Hematopoietic multipotent progenitor cell treated with erythropoietin and hydrocortisone succinate and interleukin-3 and kit ligand, for 17 days (in vitro differentiated cells): ENCODE results near the gene ACTN4.

Experiments used
- DNase-seq: peaks from one replicate; pipeline ENCODE4 v3.0.0-alpha.2; 2015; ENCODE audit warnings: low spot score

Gene ACTN4

DNA sequence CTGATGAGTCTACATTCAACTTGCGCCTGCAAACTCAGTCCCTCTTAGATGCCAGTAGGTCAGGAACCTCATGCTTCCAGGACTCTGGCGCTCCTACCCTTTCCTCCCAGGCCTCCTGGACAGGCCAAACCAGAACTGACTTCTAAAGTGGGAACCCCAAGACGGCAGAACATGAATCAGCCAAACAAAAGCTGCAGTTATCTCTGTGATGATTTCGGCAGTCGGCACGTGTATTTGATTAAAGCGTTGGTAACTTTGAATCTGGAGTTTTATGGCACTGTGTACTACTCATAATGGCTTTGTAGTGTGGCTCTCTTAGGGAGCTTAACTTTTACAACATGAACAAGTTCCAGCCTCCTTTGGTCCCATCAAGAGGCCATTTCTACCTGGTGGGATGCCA lies 13.7 kb downstream of the ACTN4 start:
- no peak for DNase-seq

- DNase-seq, result no peak
These were observed 14.5 kb downstream of the ACTN4 start for GRCh38 chr19:38661996-38662395.

- DNase-seq, result no peak
These were observed 15.2 kb downstream of the ACTN4 start for GRCh38 chr19:38662537-38663155.

DNA sequence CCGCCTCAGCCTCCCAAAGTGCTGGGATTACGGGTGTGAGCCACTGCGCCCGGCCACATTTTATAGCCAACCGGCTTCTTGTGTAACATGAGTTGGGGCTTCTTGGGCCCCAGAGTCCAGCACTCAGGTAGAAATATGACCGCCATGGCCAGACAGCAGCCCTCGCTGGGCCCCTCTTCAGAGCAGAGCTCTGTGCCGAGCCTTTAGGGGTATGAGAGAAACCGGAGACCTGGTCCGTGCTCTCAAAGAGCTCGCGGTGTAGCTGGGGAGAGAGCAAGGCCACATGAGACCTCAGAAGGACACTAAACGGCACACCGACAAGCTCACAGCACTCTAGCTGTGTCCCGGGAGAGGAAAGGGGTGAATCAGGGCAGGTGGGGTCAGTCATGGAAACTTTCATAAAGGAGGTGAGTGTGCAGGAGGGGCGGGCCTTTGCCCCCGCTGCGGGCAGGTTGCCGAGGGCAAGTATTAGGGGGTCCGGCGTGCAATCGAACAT lies 15.8 kb downstream of the ACTN4 start:
- DNase-seq, result no peak

DNA sequence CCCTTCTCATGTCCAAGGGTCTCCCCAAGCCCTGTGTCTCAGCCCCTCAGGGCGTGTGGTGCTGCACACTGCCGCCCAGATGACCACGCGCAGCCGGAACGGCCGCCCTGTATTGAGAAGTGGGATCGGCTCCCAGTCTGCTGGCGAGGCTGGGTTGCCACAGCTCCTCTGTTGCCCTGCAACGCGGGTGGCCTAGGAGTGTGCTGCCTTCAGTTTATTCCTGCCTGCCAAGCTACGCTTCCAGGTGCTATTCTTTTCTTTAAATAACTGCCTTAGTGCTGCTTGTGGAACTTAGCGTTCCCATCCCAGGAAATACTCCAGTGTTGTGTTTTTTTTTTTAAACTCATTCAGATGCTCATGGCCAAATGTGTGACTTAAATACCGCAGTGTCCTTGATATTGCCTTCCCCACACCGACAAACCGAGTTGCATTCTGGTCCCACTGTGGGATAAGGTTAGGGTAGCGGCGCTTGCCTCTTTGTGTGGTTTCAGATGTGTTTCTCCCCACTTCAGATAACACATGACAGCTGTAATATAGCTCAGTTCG lies 16.6 kb downstream of the ACTN4 start:
- no peak for DNase-seq

- peak; percentile 69 for DNase-seq
These were observed 17.2 kb downstream of the ACTN4 start for GRCh38 chr19:38664503-38665211.

DNA sequence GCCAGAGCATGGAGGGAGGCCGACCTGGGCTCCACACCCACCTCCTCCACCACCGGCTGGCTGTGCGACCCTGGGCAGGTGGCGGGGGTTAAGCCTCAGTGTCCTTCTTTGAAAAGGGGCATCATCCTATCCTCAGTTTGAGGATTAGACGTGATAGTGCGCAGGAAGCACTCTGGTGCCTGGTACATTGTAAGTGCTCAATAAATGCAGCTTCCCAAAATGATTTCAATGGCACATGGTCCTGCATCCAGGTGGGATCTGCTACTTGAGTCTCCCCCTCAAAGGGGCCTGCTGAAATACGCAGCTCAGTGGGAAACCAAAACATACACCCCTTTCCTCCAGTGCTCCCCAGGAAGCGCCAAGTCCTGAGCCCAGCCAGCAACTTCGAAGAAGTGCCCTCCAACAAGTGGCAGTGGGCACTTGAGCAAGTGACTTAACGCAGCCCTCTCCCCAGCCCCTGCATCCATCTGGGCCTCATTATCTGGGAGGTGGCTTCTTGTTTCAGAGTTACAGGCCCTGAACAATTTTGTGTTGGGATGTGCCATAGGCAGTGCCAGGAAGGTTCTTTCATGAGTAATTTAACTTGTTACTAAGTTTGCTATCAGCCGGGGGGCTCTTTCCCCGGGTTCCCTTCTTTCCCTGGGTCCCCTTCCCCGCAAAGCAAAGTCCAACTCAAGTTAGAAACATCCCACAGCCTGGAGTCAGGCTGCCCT lies 17.9 kb downstream of the ACTN4 start:
- no peak for DNase-seq

GRCh38 chr19:38665950-38666662 lies 18.7 kb downstream of the ACTN4 start:
- DNase-seq, result no peak

GRCh38 chr19:38666663-38667511 lies 19.4 kb downstream of the ACTN4 start:
- no peak for DNase-seq

DNA sequence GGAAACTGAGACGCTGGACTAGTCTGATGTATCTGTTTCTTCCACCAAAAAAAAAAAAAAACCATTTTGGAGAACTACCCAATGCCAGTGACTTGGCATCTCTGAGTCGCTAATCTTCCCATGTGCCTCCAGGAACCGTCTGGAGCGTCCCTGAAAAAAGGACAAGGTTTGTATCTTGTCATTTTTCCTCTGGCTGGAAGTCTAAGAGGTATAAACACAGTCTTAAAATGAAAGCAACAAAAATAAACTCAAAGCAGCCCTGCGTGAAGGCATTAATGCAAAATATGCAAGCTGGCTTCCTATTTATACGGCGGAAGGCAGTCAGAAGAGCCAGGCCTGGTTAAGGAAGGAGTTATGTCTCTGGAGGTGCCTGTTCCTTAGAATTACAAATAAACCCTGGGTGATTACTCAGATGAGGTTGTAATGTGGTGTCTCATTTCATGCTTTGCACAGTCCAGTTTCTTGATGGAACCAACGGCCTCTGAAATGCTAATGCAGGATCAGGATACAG lies 20.3 kb downstream of the ACTN4 start:
- peak; percentile 65 for DNase-seq

- no peak for DNase-seq
These were observed 22.1 kb downstream of the ACTN4 start for GRCh38 chr19:38669552-38669951.

- DNase-seq, result no peak
These were observed 23.5 kb downstream of the ACTN4 start for GRCh38 chr19:38670921-38671398.

DNA sequence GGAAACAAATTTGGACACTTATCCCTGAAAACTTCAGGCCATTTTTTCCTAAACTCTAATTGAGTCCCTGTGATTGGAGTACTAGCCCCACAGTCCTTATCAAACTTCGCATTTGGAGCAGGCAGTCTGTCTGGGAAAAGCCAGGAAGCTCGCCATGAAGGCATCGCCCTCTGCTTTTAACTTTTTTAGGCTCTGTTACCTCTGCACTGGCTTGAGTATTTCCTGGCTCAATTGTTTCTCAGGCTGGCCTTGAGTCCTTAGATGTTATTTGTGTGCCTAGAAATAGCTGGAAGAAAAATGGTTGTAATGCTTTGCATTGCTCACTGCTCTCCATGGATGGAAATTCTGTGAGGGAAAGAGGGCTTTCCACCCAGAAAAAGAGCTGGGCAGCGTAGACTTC lies 24.2 kb downstream of the ACTN4 start:
- DNase-seq, result no peak

DNA sequence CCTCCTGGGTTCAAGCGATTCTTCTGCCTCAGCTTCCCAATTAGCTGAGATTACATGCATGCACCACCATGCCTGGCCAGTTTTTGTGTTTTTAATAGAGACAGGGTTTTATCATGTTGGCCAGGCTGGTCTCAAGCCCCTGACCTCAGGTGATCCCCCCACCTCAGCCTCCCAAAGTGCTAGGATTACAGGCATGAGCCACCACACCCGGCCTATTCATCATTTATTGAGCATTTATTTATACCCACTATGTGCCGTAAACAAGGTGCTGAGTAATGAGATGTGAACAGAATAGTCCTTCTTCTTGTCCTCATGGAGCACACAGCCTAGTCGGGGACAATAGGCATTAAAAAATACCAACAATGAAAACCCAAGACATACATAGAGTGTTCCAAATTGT lies 25.6 kb downstream of the ACTN4 start:
- no peak for DNase-seq

- DNase-seq, result no peak
These were observed 27.1 kb downstream of the ACTN4 start for GRCh38 chr19:38674388-38675171.

DNA sequence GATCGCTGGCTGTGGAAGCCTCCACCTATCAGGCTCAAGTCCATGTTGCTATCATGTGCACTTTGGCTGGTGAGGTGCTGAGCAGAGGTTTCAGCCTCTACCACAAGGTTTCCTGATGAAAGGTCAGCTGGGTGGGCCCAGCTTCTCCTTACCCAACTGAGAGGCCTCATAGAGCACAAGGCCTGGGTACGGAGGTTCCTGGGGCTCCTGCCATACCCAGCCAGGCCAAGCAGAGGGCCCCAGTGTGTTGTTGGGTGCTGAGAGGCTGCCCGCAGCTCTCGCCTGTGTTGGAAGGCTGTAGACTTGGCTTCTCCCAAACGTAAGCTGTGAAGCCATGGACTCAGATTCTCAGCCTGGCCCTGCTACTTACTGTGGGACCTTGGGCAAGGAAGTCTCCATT lies 28.2 kb downstream of the ACTN4 start:
- peak; percentile 52 for DNase-seq

- DNase-seq, result no peak
These were observed 28.8 kb downstream of the ACTN4 start for GRCh38 chr19:38676023-38676877.

DNA sequence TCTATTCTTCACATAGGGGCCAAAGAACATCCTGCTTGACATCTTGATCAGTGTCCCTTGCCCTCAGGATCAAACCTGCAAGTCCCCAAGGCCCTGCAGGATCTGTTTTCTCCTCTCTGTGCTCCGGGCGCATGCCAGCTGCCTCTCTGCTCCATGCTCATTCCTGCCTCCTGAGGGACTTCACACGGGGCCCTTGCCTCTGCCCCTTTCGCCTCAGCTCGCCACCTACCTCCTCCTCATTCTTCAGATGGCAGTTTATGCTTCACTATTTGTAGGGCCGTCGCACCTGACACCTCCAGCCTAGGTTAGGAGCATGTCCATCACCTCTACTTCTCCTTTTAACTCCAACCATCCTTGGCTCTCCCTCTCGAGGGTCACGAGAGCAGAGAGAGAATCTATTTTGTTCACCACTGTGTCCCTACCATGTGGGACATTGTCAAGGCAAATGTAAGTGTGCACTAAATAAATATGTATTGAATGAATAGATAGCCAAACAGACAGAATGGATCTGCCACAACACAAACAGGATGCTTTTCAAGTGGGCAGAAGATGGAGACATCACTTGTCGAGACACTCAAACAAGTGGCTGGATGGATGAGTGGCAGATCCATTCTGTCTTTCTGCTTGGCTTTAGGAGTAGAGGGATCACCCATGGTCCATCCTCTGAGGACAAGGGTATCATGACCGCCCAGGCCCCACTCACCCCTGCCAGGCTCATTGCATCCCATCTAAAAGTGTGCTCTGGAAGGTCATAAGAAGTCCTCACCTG lies 29.6 kb downstream of the ACTN4 start:
- no peak for DNase-seq
